Measurements from ENCODE around the gene POLDIP2. TPM values are rescaled to one million over a fixed set of nuclear protein-coding genes. Genes with fewer than 3 reads are reported as not detected.

Gene POLDIP2
- total and polyA plus RNA-seq, 2 of the 4 experiments (the other 2 are of a cell fraction) = 66.7 to 77.8 TPM

DNA sequence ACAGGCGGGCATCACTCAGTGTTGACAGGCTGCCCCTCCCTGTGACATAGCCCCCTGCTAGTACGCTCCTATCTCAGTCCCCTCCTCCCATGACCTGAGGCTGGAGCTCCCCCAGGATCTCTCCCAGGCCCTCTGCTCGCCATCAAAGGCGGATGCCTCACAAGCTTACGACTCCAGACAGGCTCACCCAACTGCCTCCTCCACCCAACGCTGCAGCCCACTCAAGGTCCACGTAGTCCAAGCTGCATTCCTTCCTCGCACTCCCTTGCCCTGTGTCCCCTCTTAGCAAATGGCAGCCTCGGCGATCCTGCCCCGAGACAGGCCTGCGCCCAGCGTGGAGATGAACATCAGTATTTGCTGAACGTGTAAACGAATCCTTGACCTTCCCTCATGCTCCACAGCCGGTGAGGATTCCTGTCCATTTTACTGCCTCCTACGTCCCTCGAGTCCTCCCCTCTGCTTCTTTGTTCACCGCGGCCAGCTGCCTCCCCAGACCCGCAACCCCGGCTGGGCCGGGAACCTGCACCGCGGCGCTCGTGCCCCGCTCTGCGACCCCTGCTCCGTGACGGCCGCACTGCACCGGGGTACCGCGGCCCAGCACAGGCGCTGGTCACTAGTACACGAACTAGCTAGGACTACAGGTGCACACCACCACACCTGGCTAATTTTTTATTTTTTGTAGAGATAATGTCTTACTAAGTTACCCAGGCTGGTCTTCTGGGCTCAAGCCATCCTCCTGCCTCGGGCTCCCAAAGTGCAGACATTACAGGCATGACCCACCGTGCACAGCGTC, 39.2 kb downstream of the POLDIP2 start (continued):
- TF ChIP-seq, protein P1, sequence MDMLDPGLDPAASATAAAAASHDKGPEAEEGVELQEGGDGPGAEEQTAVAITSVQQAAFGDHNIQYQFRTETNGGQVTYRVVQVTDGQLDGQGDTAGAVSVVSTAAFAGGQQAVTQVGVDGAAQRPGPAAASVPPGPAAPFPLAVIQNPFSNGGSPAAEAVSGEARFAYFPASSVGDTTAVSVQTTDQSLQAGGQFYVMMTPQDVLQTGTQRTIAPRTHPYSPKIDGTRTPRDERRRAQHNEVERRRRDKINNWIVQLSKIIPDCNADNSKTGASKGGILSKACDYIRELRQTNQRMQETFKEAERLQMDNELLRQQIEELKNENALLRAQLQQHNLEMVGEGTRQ (IDR thresholded peaks at IDR 0.05; ENCODE audit: low read depth, low read length) = no peak
- TF ChIP-seq RCOR1 (IDR thresholded peaks at IDR 0.05; ENCODE audit: insufficient replicate concordance, low read length) = no peak

Measured in IMR-90 (cell line).